GM12891 (cell line): ENCODE data around the gene GLUD1.
"Not testable (repeated sequence)": the region's sequence is repeated elsewhere in the genome, so short reads cannot be mapped to it uniquely, and the experiment has no call there.

Source experiments
- DNase-seq: peaks from one replicate; pipeline ENCODE4 v3.0.0; 2011; ENCODE audit warnings: low spot score; ENCODE audit not compliant: insufficient read length
- FAIRE-seq: peaks from 2 replicates; lab custom pipeline; 2011; peaks lifted over from hg19 to GRCh38; lab: Jason Lieb, UNC
- PAX5 ChIP-seq: IDR thresholded peaks from 2 replicates; pipeline ENCODE4 v1.6.1; 2011; ENCODE audit warnings: low read length, moderate library complexity, mild to moderate bottlenecking; ENCODE audit not compliant: insufficient read depth, severe bottlenecking
- POLR2A ChIP-seq: IDR thresholded peaks from 2 replicates; pipeline ENCODE4 v1.6.1; 2011; ENCODE audit warnings: low read depth, low read length, control low read depth
- POLR2AphosphoS5 ChIP-seq: IDR thresholded peaks from 2 replicates; pipeline ENCODE4 v1.6.1; 2011; ENCODE audit warnings: low read depth, low read length, control low read depth
- POU2F2 ChIP-seq: IDR thresholded peaks from 2 replicates; pipeline ENCODE4 v1.6.1; 2011; ENCODE audit warnings: low read depth, mild to moderate bottlenecking, control low read depth, low read length, moderate library complexity
- SPI1 ChIP-seq: IDR thresholded peaks from 2 replicates; pipeline ENCODE4 v1.6.1; 2011; ENCODE audit warnings: low read depth, low read length, control low read depth
- TAF1 ChIP-seq: IDR thresholded peaks from 2 replicates; pipeline ENCODE4 v1.6.1; 2011; ENCODE audit warnings: low read depth, low read length, control low read depth

GLUD1 gene

GRCh38 chr10:87066178-87066577 lies 28.5 kb downstream of the GLUD1 start:
- no peak for TF ChIP-seq SPI1
- TF ChIP-seq POLR2A, result no peak
- TF ChIP-seq PAX5, result no peak
- no peak for TF ChIP-seq POU2F2
- no peak for TF ChIP-seq TAF1
- TF ChIP-seq POLR2AphosphoS5, result no peak
- DNase-seq (no peak), FAIRE-seq (no peak)

GRCh38 chr10:87064651-87065050 lies 30.0 kb downstream of the GLUD1 start:
- FAIRE-seq (no peak), DNase-seq (no peak)
- TF ChIP-seq POLR2A (no peak), PAX5 (no peak), SPI1 (no peak), POU2F2 (no peak), TAF1 (no peak), POLR2AphosphoS5 (no peak)

GRCh38 chr10:87060280-87060928 lies 34.2 kb downstream of the GLUD1 start:
- FAIRE-seq (peak; percentile 43), DNase-seq (no peak)
- TF ChIP-seq POLR2AphosphoS5, result no peak
- no peak for TF ChIP-seq TAF1
- TF ChIP-seq POLR2A, result no peak
- no peak for TF ChIP-seq POU2F2
- no peak for TF ChIP-seq PAX5
- no peak for TF ChIP-seq SPI1

GRCh38 chr10:87059401-87059800 lies 35.2 kb downstream of the GLUD1 start:
- TF ChIP-seq POLR2A (no peak), TAF1 (no peak), SPI1 (no peak), POLR2AphosphoS5 (no peak), POU2F2 (no peak), PAX5 (no peak)
- no peak for FAIRE-seq
- no peak for DNase-seq

- no peak for TF ChIP-seq PAX5
- no peak for TF ChIP-seq TAF1
- TF ChIP-seq POLR2AphosphoS5, result no peak
- TF ChIP-seq SPI1, result no peak
- no peak for TF ChIP-seq POLR2A
- TF ChIP-seq POU2F2, result no peak
- DNase-seq, result no peak
- no peak for FAIRE-seq
Measured at GRCh38 chr10:87058171-87058570, 36.5 kb downstream of the GLUD1 start.

- no peak for FAIRE-seq
- TF ChIP-seq PAX5 (no peak), TAF1 (no peak), SPI1 (peak; percentile 71)
- DNase-seq, result no peak
Measured at GRCh38 chr10:87054373-87055295, 40.0 kb downstream of the GLUD1 start.

GRCh38 chr10:87053577-87054181 lies 41.0 kb downstream of the GLUD1 start:
- FAIRE-seq, result no peak
- no peak for DNase-seq
- no peak for TF ChIP-seq POLR2A
- no peak for TF ChIP-seq SPI1
- no peak for TF ChIP-seq POLR2AphosphoS5
- TF ChIP-seq POU2F2, result no peak
- no peak for TF ChIP-seq TAF1
- TF ChIP-seq PAX5, result no peak

GRCh38 chr10:87053111-87053510 lies 41.5 kb downstream of the GLUD1 start:
- TF ChIP-seq POLR2A (no peak), POU2F2 (no peak), POLR2AphosphoS5 (no peak), TAF1 (no peak), PAX5 (no peak)
- FAIRE-seq, result peak; percentile 31
- DNase-seq, result no peak

- DNase-seq (no peak), FAIRE-seq (no peak)
- TF ChIP-seq POLR2A (no peak), POLR2AphosphoS5 (no peak), TAF1 (no peak), PAX5 (no peak), POU2F2 (no peak)
Measured at GRCh38 chr10:87045434-87045938, 49.2 kb downstream of the GLUD1 start.

GRCh38 chr10:87043579-87043978 lies 51.1 kb downstream of the GLUD1 start:
- not testable (repeated sequence) for DNase-seq, FAIRE-seq
